Measurements from ENCODE around the gene IDS.
"Not testable (repeated sequence)": the region's sequence is repeated elsewhere in the genome, so short reads cannot be mapped to it uniquely, and the experiment has no call there.

DNA sequence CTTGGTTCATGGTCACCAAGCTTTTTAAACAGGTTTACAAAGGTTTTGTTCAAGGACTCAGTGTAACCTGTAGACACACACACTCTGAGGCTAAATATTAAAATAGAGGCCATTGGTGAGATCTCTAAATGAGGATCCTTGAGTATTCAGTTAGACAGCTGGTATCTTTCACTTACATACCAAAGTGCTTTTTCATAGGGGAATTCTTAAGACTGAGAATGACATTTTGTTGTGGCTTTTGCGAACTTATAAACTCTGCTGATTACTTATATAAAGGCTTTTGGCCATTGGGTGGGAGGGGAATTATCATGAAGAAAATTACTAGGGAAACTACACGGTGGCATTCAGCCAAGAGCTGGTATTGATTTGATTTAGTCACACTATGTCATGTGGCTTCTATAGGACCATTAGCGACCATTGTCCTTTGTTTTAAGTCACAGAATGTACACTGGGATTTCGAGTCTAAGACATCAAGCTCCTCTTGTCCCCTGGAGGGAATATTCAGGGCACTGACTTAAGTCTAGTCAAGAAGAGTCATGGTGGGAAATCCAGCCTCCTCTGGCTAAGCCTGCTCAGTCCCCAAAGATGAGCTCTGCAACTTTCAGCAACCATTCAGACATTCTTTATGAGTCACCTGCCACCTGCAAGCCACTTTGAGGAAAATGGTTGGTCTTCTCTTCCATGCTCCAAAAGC lies 46.3 kb upstream of the IDS start:
- TF ChIP-seq, protein P1, sequence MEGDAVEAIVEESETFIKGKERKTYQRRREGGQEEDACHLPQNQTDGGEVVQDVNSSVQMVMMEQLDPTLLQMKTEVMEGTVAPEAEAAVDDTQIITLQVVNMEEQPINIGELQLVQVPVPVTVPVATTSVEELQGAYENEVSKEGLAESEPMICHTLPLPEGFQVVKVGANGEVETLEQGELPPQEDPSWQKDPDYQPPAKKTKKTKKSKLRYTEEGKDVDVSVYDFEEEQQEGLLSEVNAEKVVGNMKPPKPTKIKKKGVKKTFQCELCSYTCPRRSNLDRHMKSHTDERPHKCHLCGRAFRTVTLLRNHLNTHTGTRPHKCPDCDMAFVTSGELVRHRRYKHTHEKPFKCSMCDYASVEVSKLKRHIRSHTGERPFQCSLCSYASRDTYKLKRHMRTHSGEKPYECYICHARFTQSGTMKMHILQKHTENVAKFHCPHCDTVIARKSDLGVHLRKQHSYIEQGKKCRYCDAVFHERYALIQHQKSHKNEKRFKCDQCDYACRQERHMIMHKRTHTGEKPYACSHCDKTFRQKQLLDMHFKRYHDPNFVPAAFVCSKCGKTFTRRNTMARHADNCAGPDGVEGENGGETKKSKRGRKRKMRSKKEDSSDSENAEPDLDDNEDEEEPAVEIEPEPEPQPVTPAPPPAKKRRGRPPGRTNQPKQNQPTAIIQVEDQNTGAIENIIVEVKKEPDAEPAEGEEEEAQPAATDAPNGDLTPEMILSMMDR (IDR thresholded peaks at IDR 0.05), result not testable (repeated sequence)
- not testable (repeated sequence) for TF ChIP-seq POLR2A (IDR thresholded peaks at IDR 0.05)

All from ovary (tissue), 3 donors.